Left lobe of liver (tissue), 2 donors: ENCODE measurements around the gene ARID4B. TPM values are rescaled to one million over a fixed set of nuclear protein-coding genes. Genes with fewer than 3 reads are reported as not detected.
"Not testable (repeated sequence)": the region's sequence is repeated elsewhere in the genome, so short reads cannot be mapped to it uniquely, and the experiment has no call there.

ENCODE experiments used
- ATAC-seq: fragments of 200-7000 bp; cut with Tn5 transposase; one replicate; pipeline ENCODE4 v1.9.1; 2020; ENCODE audit warnings: mild to moderate bottlenecking, moderate library complexity
- DNase-seq: peaks from one replicate; pipeline ENCODE4 v3.0.0-alpha.2; 2020; ENCODE audit warnings: low spot score
- total RNA-seq: library from RNA; stranded (reverse); gene quantifications from one replicate; pipeline ENCODE4 v1.2.1, GENCODE V29; 2021
- donor health status: DM: no; HTN: no; CAD: no; lungs with moderate emphysema.
- donor health status: DM: no; HTN: yes; CAD: no.

The ARID4B gene, protein sequence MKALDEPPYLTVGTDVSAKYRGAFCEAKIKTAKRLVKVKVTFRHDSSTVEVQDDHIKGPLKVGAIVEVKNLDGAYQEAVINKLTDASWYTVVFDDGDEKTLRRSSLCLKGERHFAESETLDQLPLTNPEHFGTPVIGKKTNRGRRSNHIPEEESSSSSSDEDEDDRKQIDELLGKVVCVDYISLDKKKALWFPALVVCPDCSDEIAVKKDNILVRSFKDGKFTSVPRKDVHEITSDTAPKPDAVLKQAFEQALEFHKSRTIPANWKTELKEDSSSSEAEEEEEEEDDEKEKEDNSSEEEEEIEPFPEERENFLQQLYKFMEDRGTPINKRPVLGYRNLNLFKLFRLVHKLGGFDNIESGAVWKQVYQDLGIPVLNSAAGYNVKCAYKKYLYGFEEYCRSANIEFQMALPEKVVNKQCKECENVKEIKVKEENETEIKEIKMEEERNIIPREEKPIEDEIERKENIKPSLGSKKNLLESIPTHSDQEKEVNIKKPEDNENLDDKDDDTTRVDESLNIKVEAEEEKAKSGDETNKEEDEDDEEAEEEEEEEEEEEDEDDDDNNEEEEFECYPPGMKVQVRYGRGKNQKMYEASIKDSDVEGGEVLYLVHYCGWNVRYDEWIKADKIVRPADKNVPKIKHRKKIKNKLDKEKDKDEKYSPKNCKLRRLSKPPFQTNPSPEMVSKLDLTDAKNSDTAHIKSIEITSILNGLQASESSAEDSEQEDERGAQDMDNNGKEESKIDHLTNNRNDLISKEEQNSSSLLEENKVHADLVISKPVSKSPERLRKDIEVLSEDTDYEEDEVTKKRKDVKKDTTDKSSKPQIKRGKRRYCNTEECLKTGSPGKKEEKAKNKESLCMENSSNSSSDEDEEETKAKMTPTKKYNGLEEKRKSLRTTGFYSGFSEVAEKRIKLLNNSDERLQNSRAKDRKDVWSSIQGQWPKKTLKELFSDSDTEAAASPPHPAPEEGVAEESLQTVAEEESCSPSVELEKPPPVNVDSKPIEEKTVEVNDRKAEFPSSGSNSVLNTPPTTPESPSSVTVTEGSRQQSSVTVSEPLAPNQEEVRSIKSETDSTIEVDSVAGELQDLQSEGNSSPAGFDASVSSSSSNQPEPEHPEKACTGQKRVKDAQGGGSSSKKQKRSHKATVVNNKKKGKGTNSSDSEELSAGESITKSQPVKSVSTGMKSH (N-terminal part only)
- 10.9 TPM for total RNA-seq

GRCh38 chr1:235327559-235328270 is at the start of gene ARID4B:
TSS of gene ARID4B (minus strand) at chr1:235328179. CDS start at chr1:235326919, 1,260 bp downstream.
- peak; percentile 85 for DNase-seq
- ATAC-seq = peak; percentile 48

DNA sequence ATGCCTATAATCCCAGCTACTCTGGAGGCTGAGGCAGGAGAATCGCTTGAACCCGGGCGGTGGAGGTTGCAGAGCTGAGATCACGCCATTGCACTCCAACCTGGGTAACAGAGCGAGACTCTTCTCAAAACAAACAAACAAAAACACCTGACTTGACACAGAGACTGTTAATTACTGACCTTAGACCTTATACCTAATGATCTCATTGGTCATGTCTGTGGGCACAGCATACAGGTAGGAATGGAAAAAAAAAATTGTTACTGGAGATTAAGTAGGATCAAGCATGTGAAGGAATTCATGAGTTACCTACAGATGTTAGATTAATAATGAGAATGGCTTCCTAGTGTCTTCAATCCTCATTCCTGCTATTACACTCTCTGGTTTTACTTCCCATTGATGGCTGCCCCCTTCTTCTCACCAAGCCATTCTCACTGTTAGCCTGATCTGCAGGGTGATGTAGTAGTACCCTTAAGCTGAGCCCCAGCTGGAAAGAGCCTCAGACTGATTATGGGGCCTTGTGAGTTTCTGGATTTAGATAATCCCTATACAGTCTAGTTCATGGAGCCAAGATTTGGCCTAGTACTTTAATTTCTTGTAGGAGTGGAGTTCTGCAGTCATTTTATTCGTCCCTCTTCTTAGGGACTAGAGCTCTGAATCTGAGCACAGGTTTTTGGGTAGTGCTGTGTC is 48.1 kb upstream of the ARID4B start:
- DNase-seq (no peak), ATAC-seq (no peak)

DNA sequence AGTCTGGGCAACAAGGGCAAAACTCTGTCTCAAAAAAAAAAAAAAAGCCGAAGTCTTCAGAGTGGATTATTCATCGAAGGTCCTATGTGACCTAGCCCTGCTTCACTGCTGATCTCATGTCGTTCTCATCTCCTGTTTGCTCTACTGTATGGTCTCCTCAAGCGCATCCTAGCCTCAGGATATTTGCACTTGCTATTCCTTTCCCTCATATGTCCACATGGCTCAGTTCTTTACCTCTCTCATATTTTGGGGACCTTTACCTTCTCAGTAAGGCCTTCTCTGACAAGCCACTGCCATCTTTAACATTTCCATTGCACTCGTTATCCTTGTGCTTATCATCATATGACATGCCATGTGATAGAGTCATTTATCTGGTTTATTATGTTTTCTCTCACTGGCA is 41.8 kb upstream of the ARID4B start:
- DNase-seq (no peak), ATAC-seq (no peak)

- no peak for ATAC-seq
- DNase-seq = no peak
Observed at GRCh38 chr1:235368428-235368827, 40.4 kb upstream of the ARID4B start.

- peak; percentile 100 for ATAC-seq
- peak; percentile 97 for DNase-seq
Observed at GRCh38 chr1:235367000-235367908, 39.3 kb upstream of the ARID4B start, which contains the start of gene TBCE. TSS of gene TBCE (plus strand) at chr1:235367427. CDS start at chr1:235380050, 12,623 bp downstream.

DNA sequence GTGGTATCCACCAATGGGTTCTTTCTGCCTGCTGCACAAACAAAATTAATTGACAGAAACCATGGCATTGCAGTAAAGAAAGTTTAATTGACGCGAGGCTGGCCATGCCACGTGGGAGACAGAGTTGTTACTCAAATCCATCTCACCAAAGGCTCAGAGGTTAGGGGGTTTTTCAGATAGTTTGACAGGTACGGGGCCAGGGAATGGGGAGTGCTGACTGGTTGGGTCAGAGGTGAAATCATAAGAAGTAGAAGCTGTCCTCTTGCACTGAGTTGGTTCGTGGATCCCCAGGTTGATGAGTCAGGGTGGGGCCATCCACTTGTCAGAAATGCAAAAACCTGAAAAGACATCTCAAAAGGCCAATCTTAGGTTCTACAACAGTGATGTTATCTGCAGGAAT is 38.3 kb upstream of the ARID4B start:
- ATAC-seq = no peak
- DNase-seq = no peak

GRCh38 chr1:235364189-235364588 is 36.2 kb upstream of the ARID4B start:
- not testable (repeated sequence) for DNase-seq, ATAC-seq

DNA sequence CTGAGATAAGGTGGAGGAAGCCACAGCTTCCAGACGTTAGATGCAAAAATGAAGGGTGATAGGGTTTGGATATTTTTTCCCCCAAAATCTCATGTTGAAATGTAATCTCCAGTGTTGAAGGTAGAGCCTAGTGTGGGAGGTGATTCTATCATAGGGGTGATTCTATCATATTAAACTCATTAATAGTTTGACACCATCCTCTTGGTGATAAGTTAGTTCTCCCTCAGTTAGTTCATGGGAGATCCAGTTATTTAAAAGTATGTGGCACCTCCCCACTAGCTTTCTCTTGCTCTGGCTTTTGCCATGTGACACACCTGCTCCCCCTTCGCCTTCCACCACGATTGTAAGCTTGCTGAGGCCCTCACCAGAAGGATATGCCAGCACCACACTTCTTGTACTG is 30.9 kb upstream of the ARID4B start:
- ATAC-seq = no peak
- DNase-seq = no peak

DNA sequence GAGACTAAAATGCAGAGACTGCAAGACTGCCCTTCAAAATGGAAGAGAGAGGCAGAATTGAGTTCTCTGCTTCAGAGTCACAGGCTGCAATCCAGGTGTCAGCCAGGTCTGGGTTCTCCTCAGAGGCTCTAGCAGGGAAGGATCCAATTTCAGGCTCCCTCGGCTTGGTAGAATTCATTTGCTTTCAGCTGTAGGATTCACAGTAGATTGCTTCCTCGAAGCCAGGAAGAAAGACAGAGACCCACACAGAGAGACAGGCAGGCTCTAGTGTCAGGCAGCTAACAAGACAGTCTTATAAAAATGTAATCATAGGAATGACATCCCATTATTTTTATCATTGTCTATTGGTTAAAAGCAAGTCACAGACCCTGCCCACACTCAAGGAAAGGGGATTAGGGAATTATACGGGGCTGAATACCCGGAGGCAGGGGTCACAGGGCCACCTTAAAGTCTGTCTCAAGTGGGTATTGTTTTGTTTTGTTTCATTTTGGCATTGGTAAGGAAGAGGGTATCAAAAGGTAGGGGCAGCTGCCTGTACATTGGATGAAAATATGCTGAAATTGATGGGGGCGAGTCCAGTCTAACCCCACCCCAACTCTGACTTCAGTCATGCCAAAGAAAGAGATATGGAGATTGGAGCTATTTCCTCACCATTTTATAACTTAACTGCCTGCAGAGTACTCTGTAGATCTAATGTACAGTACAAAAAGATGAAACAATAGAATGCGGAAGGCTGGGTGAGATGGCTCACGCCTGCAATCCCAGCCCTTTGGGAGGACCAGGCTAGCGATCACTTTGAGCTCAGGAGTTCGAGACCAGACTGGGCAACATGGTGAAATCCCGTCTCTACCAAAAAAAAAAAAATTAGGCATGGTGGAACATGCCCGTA is 29.8 kb upstream of the ARID4B start:
- ATAC-seq (no peak), DNase-seq (no peak)

DNA sequence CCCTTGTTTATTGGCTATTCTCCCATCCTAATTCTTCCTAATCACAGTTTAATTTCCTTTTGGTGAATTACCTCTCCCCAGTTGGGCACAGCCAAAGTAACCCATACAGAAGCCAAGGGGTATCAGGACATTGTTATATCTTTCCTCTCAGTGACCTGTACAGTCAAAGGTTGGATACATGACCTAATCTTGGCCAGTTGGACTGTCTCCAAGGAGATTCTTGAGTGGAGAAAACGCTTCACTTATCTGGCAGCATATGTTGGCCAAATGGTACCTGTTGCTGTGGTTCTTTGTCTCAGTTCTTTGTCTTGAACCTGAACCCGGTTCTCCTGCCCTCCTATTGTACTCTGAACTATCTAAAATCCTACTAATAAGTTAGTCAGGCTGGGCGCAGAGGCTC is 23.9 kb upstream of the ARID4B start:
- DNase-seq (no peak), ATAC-seq (peak; percentile 27)

DNA sequence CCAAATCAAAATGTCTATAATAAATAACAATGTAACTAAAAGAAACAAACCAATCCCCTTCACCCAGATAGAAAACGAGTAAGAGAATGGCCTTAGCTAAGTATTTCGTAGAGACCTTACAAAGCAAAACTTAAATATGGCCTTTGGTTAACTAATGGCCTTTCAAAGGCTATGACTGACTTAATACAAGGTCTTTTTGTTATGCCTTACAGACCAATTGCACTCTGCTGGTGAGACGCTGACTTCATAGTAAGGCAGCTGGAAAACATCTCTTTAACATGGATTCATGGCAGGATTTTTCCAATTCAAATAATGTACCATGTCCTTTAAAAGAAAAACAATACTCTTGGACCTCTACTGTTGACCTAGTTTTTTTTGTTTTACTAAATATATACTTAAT is 23.5 kb upstream of the ARID4B start:
- ATAC-seq (no peak), DNase-seq (no peak)

DNA sequence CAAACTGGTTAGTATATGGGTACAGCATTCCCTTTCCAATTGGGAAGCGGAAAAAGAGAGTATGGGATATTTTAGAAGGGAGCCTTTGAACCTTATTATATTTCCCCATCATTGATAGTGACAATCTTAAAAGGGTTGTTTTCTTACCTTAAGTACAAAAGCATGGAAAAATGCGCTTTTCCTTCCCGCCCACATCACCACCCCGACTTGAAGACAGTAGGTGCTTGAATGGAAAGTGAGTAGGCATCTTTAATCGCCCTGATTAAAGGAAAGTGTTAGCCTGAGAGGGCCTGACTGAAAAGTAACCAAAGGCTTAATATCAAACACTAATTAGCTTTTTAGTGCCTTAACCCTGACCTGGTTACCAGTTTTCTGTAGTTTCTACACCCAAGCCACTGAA is 15.7 kb upstream of the ARID4B start:
- ATAC-seq (no peak), DNase-seq (no peak)

- DNase-seq (no peak), ATAC-seq (no peak)
Observed at GRCh38 chr1:235342471-235342870, 14.5 kb upstream of the ARID4B start.

- DNase-seq (no peak), ATAC-seq (no peak)
Observed at GRCh38 chr1:235342039-235342438, 14.1 kb upstream of the ARID4B start.

GRCh38 chr1:235341334-235341733 is 13.4 kb upstream of the ARID4B start:
- DNase-seq (no peak), ATAC-seq (no peak)

DNA sequence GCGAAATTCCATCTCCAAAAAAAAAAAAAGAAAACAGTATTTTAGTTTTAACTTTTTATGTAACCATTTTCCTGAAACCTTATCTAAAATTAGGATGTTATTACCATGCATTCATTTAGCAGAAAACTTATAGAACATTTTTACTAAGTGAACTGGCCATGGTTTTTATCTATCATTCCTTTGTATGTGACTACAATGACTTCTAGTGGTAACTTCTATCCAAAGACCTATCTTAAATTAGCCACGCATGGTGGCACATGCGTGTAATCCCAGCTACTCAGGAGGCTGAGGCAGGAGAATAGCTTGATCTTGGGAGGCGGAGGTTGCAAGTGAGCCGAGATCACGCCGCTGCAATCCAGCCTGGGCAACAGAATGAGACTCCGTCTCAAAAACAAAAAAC is 11.8 kb upstream of the ARID4B start:
- ATAC-seq (no peak), DNase-seq (no peak)

GRCh38 chr1:235336903-235337302 is 8.9 kb upstream of the ARID4B start:
- DNase-seq = no peak
- peak; percentile 97 for ATAC-seq

DNA sequence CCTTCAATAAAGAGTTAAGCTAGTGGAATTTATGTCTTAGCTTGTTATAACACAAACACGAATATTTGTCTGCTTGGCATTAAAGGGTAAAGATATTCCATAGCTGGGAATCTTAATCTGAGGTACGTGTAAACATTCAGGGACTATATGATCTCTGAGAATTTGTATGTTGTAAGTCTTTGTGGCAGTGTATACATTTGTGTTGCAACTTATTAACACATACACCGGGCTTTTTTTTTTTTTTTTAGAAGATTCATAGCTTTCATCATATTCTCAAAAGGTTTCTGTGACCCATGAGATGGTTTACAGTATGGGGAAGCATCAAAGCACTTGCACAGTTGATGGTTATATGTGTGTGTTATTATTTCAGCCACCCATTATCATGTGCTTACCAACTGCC is 3.4 kb upstream of the ARID4B start:
- no peak for DNase-seq
- ATAC-seq = no peak
